Cardiac fibroblast (primary cell): ENCODE data around the gene PLXNA1.

ENCODE experiments used
- DNase-seq, 2 donors: peaks; one replicate each; pipeline versions ENCODE4 v3.0.0 to v3.0.0-alpha.2; 2010; ENCODE audit warnings: low read depth in 2 of 2
- H3K4me3 ChIP-seq, 2 donors: replicated peaks in 1 of 2; 1 replicate in 1 of 2; 2 replicates in 1 of 2; pipeline ENCODE4 v1.5.1; 2011; ENCODE audit warnings: low read depth in 2 of 2, low read length in 2 of 2, mild to moderate bottlenecking in 2 of 2, moderate library complexity in 1 of 2
- CTCF ChIP-seq: IDR thresholded peaks from one replicate; pipeline ENCODE4 v1.5.1; 2011; ENCODE audit warnings: low read depth, mild to moderate bottlenecking, low read length, inconsistent platforms

Gene PLXNA1

GRCh38 chr3:126957776-126958637 lies 24.9 kb upstream of the PLXNA1 start:
- no peak overlapping the region for H3K4me3 ChIP-seq
- no peak for DNase-seq
- no peak for TF ChIP-seq CTCF

- TF ChIP-seq CTCF = no peak
- no peak for DNase-seq
- no peak overlapping the region for H3K4me3 ChIP-seq
Measured at GRCh38 chr3:126958638-126959085, 24.3 kb upstream of the PLXNA1 start.

- no peak for TF ChIP-seq CTCF
- no peak for DNase-seq
- H3K4me3 ChIP-seq = no peak overlapping the region
Measured at GRCh38 chr3:126959136-126959920, 23.6 kb upstream of the PLXNA1 start.

GRCh38 chr3:126959921-126960603 lies 22.9 kb upstream of the PLXNA1 start:
- H3K4me3 ChIP-seq = no peak overlapping the region
- peak; percentile 59 to 86 for DNase-seq
- peak; percentile 70 for TF ChIP-seq CTCF

GRCh38 chr3:126960604-126960995 lies 22.3 kb upstream of the PLXNA1 start:
- TF ChIP-seq CTCF = no peak
- no peak overlapping the region for H3K4me3 ChIP-seq
- no peak for DNase-seq

GRCh38 chr3:126961191-126961790 lies 21.6 kb upstream of the PLXNA1 start:
- H3K4me3 ChIP-seq = no peak overlapping the region
- TF ChIP-seq CTCF = no peak
- peak; percentile 86 to 89 for DNase-seq
